G401 (cell line): ENCODE measurements around the gene LENEP. TPM values are rescaled to one million over a fixed set of nuclear protein-coding genes. Genes with fewer than 3 reads are reported as not detected.
A peak's percentile ranks its signal among the peaks of the same experiment; 100 is the strongest.

Experiments used
- DNase-seq: peaks from one replicate; pipeline ENCODE4 v3.0.0-alpha.2; 2015; ENCODE audit warnings: low spot score
- in situ Hi-C: cut with HindIII; loops from 2 replicates; pipeline ENCODE4 v1.10.0; 2016; ENCODE audit warnings: low sequenced_read_pairs, mixed read lengths
- total RNA-seq: library from RNA; depleted of rRNA; stranded (reverse); fragments of >200 nt; shearing (Covaris generic); gene quantifications from 2 replicates; pipeline ENCODE4 v1.2.3, GENCODE V29; 2014

Gene LENEP
- total RNA-seq, 1 experiment from 2014 or later, result not detected

GRCh38 chr1:154958681-154959425 is 34.5 kb upstream of the LENEP start:
- no peak for DNase-seq
- in situ Hi-C loops, result no loop called here

- in situ Hi-C loops, result no loop called here
- DNase-seq, result no peak
Observed at GRCh38 chr1:154959426-154959780, 34.0 kb upstream of the LENEP start.

DNA sequence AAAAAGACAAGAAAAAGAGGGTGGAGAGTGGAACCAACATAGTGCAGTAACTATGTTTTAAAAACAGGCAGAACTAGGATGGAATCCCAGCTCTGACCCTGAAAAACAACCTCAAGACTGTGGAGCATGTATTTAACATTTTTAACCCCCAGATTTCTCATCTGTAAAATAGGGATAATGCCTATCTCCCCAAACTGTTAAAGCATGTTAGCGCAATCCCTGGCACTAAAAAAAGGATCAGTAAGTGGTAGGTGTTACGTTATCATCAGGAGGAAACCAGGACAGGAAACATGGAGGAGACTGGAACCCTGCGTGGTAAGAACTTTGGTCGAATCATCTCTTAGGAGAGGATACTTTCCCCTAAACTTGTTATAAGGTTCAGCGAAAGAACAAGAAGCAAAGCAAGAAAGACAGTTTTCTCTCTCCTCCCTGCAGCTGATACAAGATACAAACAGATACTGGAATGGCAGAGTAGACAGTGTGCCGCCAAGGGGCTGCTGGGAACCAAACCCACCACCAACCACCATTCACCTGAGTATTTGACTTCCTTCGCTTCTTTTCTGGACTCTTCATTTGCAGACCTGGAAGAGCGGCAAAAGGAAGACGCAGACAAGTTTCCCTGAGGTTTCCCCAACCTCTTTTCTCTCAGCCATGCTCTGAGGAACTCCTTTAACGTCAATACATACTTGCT is 32.8 kb upstream of the LENEP start:
- DNase-seq, result no peak
- in situ Hi-C loops, result no loop called here

DNA sequence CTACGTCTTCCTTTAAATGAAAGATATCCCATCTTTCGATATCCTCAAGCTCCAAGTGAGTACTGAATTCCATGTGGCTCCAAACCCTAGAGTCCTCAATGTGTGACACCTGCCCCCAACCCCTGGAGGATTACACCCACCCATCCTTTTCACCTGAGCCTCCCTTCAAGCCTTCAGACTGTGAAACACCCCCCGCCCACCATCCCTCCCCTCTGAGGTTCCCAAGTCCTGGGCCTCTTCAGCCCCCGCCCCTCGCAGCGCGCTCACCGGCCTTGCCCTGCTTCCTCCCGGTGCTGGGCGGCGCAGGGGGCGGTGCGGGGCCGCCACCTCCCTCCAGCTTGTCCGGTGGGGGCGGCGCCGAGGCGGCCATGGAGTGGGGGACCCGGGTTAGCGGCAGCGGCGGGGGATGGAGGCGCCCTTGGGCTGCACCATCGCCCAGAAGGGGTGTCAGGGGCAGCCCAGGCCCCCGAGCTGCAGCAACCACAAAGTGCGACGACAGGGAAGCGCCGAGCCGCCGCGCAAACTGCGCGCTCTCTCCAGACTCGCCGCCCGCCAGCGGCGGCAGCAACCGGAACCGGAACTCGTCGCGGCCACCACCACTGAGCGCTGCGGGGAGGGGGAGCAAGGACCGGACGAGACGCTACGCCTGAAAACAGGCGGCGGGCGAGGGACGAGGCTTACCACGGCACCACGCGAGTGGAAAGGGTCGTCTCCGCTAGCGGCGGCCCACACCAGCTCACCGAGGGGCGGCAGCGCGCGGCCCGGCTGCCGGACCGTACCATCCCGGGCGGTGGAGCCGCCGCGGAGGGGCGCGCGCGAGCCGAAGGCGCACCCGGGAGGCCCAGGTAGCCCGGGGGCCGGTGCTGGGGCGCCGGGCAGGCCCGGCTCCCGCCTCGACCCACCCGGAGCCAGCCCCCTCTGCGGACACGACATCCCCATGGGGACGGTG is 31.9 kb upstream of the LENEP start, which contains the start of gene PYGO2:
TSS of gene PYGO2 (minus strand) at position 576 of the 949 bp plus-strand sequence. CDS start at position 370, 206 bp downstream.
- in situ Hi-C loops, result no loop called here
- DNase-seq, result peak; percentile 73

GRCh38 chr1:154962156-154962749 is 31.1 kb upstream of the LENEP start:
- in situ Hi-C loops, result no loop called here
- DNase-seq, result peak; percentile 54

DNA sequence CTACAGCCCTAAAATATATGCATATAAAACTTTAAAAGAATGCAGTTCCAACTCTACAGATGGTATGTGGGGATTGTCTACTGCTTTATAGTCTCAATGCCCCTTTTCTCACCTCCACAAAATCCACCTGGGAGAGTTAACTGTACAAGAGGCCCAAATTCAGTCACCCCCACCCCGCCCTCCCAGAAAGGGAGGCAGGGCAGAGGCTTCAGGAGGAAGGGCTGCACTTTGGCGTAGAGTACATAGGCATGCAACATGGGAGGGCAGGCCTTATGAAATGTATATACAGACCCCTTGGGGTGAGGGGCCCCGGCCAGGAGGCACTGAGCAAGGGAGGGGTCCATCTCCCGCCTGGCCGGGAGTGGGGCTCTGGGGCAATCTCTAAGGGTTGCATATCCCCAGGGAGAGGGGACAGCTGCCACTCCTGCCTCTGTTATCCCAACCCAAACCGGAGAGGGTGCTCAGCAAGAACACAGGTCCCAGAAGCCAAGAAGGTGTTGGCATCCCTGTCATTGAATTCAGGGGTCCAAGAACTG is 30.5 kb upstream of the LENEP start:
- in situ Hi-C loops, result no loop called here
- no peak for DNase-seq

GRCh38 chr1:154963643-154964042 is 29.7 kb upstream of the LENEP start:
- in situ Hi-C loops, result no loop called here
- DNase-seq, result no peak

GRCh38 chr1:154964359-154964758 is 29.0 kb upstream of the LENEP start:
- DNase-seq, result no peak
- in situ Hi-C loops, result no loop called here

GRCh38 chr1:154966111-154966510 is 27.3 kb upstream of the LENEP start:
- DNase-seq, result no peak
- in situ Hi-C loops, result no loop called here

DNA sequence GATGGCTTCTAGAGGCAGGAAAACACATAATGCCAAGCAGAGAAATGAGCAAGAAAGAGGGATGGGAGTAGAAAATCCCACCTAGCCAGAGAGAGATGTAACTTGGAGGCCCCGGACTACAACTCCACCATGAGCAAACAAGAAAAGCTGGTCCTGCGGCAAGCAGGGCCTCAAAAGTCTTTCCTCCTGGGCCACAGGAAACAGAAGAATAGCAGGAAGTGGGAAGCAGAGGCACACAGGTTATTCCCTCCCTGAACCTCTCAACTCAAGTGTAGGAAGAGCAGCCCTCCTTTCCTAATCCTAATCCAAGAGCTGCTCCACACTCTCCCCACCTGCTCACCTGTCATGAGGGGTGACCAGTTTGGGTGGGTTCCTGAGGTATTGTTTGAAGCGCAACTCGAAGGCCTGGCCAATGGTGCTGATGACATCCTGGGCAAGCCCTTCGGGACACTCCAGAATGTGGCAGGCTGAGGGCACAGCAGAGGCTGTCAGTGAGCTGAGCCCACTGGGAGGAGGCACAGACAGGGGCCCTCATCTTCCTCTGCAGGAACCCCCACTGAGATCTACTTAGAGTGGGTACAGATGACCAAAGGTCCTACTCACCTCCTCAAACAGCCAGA is 25.9 kb upstream of the LENEP start:
- in situ Hi-C loops, result no loop called here

DNA sequence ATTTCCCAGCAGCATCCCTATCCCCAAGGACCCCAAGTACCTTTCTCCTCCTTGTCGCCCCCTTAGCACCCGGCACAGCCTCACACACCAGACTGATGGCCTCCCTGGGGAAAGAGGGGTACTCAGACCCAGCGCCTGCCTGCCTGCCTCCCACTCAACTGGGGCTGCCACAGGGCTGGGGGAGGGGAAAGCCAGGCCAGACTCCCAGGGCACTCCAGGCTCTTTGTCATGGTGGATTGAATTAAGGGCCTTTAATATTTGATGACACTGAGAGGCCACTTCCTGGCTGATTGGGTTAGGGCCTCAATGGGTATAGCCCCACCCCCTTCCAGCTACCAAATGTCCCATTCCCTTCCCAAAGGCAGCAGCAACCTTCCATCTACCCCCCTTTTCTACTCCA is 24.7 kb upstream of the LENEP start:
- DNase-seq, result no peak
- in situ Hi-C loops, result no loop called here

More for the DNA sequence above, 25.9 kb upstream of the LENEP start:
- DNase-seq, result no peak

GRCh38 chr1:154969246-154969645 is 24.1 kb upstream of the LENEP start:
- in situ Hi-C loops, result no loop called here

GRCh38 chr1:154969860-154970452 is 23.4 kb upstream of the LENEP start:
- no peak for DNase-seq
- in situ Hi-C loops, result no loop called here

More at GRCh38 chr1:154969246-154969645, 24.1 kb upstream of the LENEP start:
- no peak for DNase-seq

- in situ Hi-C loops, result no loop called here
- DNase-seq, result peak; percentile 99
Observed at GRCh38 chr1:154970631-154971340, 22.6 kb upstream of the LENEP start, which contains the start of gene SHC1. Gene SHC1 (minus strand): TSS chr1:154970747. CDS start chr1:154970526, 221 bp downstream.

DNA sequence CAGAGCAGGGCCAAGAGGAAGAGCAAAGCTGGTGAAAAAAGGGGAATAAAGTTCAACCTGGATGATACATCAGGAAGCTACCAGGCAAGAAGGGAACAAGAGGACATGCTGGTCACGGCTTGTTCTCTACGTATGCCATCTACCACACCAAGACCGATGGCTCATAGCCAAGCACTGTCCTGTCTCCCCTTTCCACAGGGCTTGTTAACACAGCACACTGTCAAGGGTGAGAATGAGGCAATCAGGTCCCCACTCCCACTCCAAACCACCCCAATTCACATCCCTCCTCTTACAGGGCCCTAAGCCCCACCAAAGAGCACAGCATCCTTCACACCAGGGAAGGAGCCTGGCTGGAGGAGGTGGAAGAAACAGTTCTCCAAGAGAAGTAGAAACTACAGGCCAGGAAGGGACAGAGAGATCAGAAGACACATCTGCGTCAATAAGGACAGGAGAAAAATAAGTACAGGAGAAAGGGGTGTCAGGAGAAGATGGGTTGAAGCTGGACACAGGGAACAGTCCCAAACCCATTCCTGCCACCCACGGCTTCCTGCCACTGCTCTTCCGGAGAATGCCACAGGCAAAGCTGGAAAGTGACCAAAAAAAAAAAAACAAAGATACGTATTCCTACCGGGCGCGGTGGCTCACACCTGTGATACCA is 21.9 kb upstream of the LENEP start:
- in situ Hi-C loops, result no loop called here
- DNase-seq, result peak; percentile 60

DNA sequence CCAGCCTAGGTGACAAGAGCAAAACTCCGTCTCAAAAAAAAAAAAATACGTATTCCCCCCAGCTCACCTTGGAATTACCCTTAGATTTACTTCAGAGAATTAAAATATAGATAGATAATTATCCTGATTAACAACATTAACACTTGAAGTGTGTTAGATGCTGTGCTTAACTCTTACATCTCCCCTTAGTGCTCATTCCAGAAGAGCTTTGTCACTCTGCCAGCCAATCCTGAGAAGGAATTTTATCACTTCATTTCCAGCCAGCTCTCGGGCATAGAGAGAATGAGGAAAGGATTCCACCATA is 21.2 kb upstream of the LENEP start:
- DNase-seq, result no peak
- in situ Hi-C loops, result no loop called here
